IPS DF 6.9 (cell line): Measurements from ENCODE around the gene UGT3A1.

Experiments
- DNase-seq: peaks from one replicate; pipeline ENCODE4 v3.0.0-alpha.2; 2013; ENCODE audit warnings: low read depth, low spot score
- H3K27ac ChIP-seq: one replicate; pipeline ENCODE4 v1.5.1; 2013; ENCODE audit warnings: low read length, control low read depth
- H3K27me3 ChIP-seq: 2 replicates; pipeline ENCODE4 v1.6.1; 2013; ENCODE audit warnings: mild to moderate bottlenecking, low read length; ENCODE audit not compliant: control insufficient read depth, insufficient read depth
- H3K36me3 ChIP-seq: 2 replicates; pipeline ENCODE4 v1.6.1; 2013; ENCODE audit warnings: low read length; ENCODE audit not compliant: control insufficient read depth, insufficient read depth
- H3K4me1 ChIP-seq: 2 replicates; pipeline ENCODE4 v1.6.1; 2013; ENCODE audit warnings: low read length; ENCODE audit not compliant: control insufficient read depth, insufficient read depth
- H3K4me3 ChIP-seq: 2 replicates; pipeline ENCODE4 v1.5.1; 2013; ENCODE audit warnings: mild to moderate bottlenecking, low read length
- H3K9me3 ChIP-seq: 2 replicates; pipeline ENCODE4 v1.6.1; 2013; ENCODE audit warnings: low read length, inconsistent platforms; ENCODE audit not compliant: control insufficient read depth, insufficient read depth
- WGBS: extraction: QIAGEN DNeasy Blood & Tissue Kit; methylation state at CpG from one replicate; pipeline ENCODE4 v1.1.7; 2013; ENCODE audit warnings: mixed read lengths, missing lambda C conversion rate; ENCODE audit not compliant: insufficient read length, insufficient coverage; 5-methylcytosine and 5-hydroxymethylcytosine counted together

Gene UGT3A1

DNA sequence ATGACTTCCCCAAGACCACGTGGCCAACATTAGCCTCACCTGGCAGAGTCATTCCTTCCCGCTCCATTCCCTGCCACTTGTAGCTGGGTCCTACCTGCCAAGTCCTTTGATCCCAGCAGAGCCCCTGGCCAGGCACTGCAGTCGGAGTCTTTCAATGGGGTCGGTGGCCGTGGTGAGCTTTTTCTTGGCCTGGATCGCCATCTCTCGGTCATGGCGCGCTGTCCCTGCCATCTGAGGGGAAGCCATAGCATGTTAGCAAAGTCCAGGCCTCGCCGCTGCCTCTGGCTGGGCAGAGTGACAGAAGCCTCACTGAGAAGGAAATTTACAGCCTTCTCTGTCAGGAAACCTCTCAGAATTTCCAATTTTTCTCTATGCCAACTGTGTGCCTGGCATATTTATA, 70.3 kb downstream of the UGT3A1 start:
- H3K36me3 ChIP-seq: no peaks in the 10 kb centered on the region
- peaks cover 8% of the 10 kb centered on the region; the same call in 1 of the 2 replicates for H3K27me3 ChIP-seq
- no peak overlapping the region for H3K27ac ChIP-seq
- no peaks in the 10 kb centered on the region for H3K4me1 ChIP-seq
- no peaks in the 10 kb centered on the region for H3K9me3 ChIP-seq
- no peak overlapping the region for H3K4me3 ChIP-seq
- DNase-seq: no peak
- WGBS: no CpG with 5 or more reads among the region's 11 CpGs

DNA sequence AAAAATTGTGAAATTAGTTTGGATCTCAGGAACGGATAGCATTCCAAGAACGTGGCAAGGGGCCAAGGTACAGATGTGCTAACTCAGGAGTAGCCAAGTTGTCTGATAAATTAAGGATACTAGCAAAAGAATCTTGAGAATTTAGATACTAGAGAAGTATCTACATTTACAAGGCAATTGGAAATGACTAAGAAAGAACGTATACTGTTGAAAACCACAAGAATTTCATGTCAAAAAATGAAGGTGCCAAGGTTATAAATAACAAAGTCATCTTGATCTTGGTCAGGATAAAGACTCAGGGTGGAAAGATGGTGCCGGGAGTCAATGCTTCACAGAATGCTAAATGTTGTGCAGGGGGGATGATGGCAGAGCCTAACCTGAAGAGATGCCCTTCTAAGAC, 72.0 kb downstream of the UGT3A1 start:
- DNase-seq: no peak
- Histone ChIP-seq H3K9me3 (no peaks in the 10 kb centered on the region), H3K36me3 (no peaks in the 10 kb centered on the region), H3K4me1 (no peaks in the 10 kb centered on the region), H3K4me3 (no peak overlapping the region), H3K27me3 (peaks cover 2% of the 10 kb centered on the region; the same call in 1 of the 2 replicates), H3K27ac (no peak overlapping the region)
- WGBS: no CpG with 5 or more reads among the region's 4 CpGs

DNA sequence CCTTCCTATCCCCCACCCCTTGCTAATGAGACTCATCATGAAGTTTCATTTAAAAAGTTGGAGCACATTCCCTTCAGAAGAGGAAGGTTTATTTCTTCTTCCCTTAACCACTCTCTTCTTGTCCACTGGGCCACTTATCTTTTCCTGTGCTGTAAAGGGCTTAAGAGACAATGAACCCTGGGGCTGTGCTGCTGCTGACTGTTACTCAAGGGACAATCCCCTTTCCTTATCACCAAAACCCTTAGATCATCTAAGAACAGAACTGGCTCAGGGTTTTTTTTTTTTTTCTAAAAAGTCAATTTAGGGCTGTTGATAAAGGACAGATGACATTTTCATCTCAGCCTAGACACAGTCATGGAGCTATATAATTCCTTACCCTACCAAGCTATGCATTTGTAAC, 82.4 kb downstream of the UGT3A1 start:
- Histone ChIP-seq H3K27me3 (no peaks in the 10 kb centered on the region), H3K4me3 (no peak overlapping the region), H3K27ac (no peak overlapping the region), H3K36me3 (no peaks in the 10 kb centered on the region), H3K9me3 (no peaks in the 10 kb centered on the region), H3K4me1 (no peaks in the 10 kb centered on the region)
- no peak for DNase-seq

DNA sequence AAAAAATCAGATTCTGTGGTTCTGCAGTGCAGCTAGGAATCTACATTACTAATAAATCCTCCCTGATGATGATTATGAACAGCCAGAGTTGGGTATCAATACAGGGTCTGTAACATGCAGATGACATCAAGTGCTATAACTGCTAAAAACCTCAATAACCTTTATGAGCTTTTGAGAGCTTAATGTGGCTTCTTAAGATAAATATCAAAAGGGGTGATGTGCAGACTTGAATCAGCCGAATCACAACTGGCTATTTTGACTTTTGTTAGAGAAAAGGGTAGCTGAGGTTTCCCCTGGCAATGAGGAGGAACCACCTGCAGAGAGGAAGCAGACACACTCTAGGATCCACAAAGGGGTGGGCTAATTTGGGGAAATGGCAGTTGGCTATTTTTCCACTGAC, 83.0 kb downstream of the UGT3A1 start:
- no CpG with 5 or more reads among the region's 1 CpG for WGBS
- Histone ChIP-seq H3K9me3 (no peaks in the 10 kb centered on the region), H3K4me1 (no peaks in the 10 kb centered on the region), H3K4me3 (no peak overlapping the region), H3K36me3 (no peaks in the 10 kb centered on the region), H3K27ac (no peak overlapping the region), H3K27me3 (no peaks in the 10 kb centered on the region)
- DNase-seq: no peak

DNA sequence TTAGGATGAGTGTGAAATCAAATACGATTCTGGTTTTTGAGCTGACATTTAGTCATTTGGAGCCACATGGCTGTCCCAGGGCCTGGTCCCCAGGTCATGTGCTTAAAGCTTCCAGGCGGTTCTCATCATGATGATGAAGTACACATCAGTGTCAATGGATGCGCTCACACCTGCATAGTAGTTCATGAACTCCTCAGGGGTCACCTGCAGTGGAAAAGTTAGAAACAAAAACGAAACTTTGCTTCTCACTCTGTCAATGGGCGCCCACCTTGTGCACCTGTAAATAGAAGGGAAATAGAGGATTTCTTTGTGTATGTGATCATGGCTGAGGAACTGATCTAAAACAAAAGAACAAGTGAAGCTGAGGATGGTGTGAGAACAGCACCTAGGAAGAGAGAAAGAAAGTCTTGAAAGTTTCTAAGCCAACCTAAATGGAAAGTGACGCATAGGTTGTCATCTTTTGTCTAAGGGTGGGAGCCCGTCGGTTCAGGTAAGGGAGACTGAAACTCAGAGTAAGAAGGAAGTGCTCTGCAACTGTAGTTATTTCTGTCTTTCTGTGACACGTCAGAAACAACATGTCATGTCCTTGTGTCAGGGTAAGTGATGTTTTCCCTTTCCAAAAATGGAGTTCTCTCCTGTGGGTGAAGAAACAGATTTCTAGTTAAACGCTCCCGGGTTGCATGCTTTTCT, 86.6 kb downstream of the UGT3A1 start:
- Histone ChIP-seq H3K9me3 (no peaks in the 10 kb centered on the region), H3K36me3 (no peaks in the 10 kb centered on the region), H3K27ac (no peak overlapping the region), H3K4me1 (no peaks in the 10 kb centered on the region), H3K27me3 (no peaks in the 10 kb centered on the region), H3K4me3 (no peak overlapping the region)
- DNase-seq: no peak
- no CpG with 5 or more reads among the region's 11 CpGs for WGBS

DNA sequence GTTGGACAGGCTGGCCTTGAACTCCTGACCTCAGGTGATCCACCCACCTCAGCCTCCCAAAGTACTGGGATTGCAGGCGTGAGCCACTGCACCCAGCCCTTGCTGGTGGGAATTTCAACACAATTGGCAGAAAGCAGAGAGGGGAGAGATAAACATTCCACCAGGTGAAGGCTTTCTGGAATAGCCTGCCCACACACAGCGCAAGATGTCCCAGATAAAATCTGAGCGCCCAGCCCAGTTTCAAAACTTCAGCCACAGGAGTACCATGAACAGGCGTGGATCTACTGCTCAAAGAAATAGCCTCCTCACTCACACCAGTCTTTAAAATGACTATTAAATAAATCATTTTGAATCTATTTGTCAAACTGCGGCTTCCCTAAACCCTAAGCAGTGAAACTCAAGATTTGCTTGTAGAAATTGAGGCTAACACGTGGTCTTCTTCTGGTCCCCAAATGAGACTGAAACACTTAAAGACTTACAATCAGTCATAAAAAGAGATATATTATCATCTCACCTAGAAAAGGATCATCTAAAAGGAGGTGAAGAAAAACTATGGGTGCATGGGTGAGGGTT, 87.5 kb downstream of the UGT3A1 start:
- Histone ChIP-seq H3K4me1 (no peaks in the 10 kb centered on the region), H3K4me3 (no peak overlapping the region), H3K27me3 (no peaks in the 10 kb centered on the region), H3K9me3 (no peaks in the 10 kb centered on the region), H3K27ac (no peak overlapping the region), H3K36me3 (no peaks in the 10 kb centered on the region)
- no CpG with 5 or more reads among the region's 6 CpGs for WGBS
- no peak for DNase-seq

DNA sequence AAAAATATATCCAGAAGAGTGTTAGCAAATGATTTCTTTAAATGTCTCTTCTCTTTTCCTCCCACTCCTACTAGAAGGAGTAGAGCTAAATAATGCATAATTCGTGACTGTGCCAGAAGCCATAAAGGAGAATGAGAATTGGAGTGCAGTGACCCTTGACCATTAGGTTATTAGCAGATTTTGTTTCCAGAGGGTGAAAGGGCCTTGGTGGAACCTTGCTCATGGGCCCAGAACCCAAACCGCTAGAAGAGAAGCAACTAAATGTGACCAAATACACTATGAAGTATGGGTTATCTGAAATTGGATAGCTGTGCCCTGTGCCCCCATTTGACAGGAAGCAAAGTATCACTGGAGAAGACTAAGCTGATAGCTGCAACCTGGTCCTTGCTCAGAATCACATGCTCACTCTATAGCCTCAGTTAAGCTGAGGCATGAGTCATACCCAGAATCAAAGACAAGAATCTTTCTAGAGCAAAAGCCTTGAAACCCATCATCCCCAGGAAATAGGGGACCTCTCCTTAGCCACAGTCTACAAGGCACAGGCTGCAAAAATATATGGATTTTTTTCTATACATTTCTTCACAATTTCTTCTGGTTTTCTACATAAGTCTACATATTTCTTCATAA, 89.0 kb downstream of the UGT3A1 start:
- WGBS: no CpG with 5 or more reads among the region's 2 CpGs
- H3K27ac ChIP-seq: no peak overlapping the region
- no peak overlapping the region for H3K4me3 ChIP-seq
- no peaks in the 10 kb centered on the region for H3K27me3 ChIP-seq
- no peaks in the 10 kb centered on the region for H3K4me1 ChIP-seq
- H3K36me3 ChIP-seq: no peaks in the 10 kb centered on the region
- no peak for DNase-seq
- H3K9me3 ChIP-seq: no peaks in the 10 kb centered on the region
